H1 (cell line): ENCODE results near the gene NOP9. TPM values are rescaled to one million over a fixed set of nuclear protein-coding genes. Genes with fewer than 3 reads are reported as not detected.

ENCODE experiments used
- CTCF ChIA-PET: fragments of 300-600 bp; sonication (Branson Sonifier 250); formaldehyde crosslinking; loops from one replicate; lab custom pipeline; 2021; ENCODE audit not compliant: partially characterized antibody; lab: Charles Lee
- POLR2A ChIA-PET: fragments of 300-600 bp; sonication (Branson Sonifier 250); formaldehyde crosslinking; loops from one replicate; lab custom pipeline; 2021; ENCODE audit warnings: inconsistent platforms; ENCODE audit not compliant: partially characterized antibody; lab: Charles Lee
- DNase-seq, 2 experiments: peaks; one replicate each; pipeline versions ENCODE4 v3.0.0 to v3.0.0-alpha.2; 2010 to 2022; ENCODE audit warnings: low spot score in 2 of 2, low read depth in 1 of 2, mixed read lengths in 1 of 2
- FAIRE-seq: peaks from 2 replicates; lab custom pipeline; 2011; peaks lifted over from hg19 to GRCh38; lab: Jason Lieb, UNC
- H2AFZ ChIP-seq: 2 replicates; pipeline ENCODE4 v1.8.1; 2012; ENCODE audit warnings: low read length, inconsistent platforms
- H2AK5ac ChIP-seq: 2 replicates; pipeline ENCODE4 v1.6.1; 2013; ENCODE audit warnings: low read depth, low read length
- H2BK120ac ChIP-seq: replicated peaks from 2 replicates; pipeline ENCODE3; 2013; ENCODE audit warnings: low read depth, low read length, inconsistent platforms
- H2BK12ac ChIP-seq: 2 replicates; pipeline ENCODE4 v1.6.1; 2013; ENCODE audit warnings: low read depth, low read length
- H2BK15ac ChIP-seq: 2 replicates; pipeline ENCODE4 v1.6.1; 2013; ENCODE audit warnings: low read length
- H2BK20ac ChIP-seq: 2 replicates; pipeline ENCODE4 v1.6.1; 2013; ENCODE audit warnings: low read length
- H2BK5ac ChIP-seq: 2 replicates; pipeline ENCODE4 v1.6.1; 2013; ENCODE audit warnings: low read depth, low read length
- H3K14ac ChIP-seq: 2 replicates; pipeline ENCODE4 v1.6.1; 2013; ENCODE audit warnings: inconsistent platforms; ENCODE audit not compliant: insufficient read length
- H3K18ac ChIP-seq: 2 replicates; pipeline ENCODE4 v1.6.1; 2013; ENCODE audit warnings: low read length; ENCODE audit errors: extremely low read depth
- H3K23ac ChIP-seq: 2 replicates; pipeline ENCODE4 v1.6.1; 2013; ENCODE audit warnings: inconsistent platforms; ENCODE audit not compliant: insufficient read length
- H3K23me2 ChIP-seq: 2 replicates; pipeline ENCODE4 v1.6.1; 2013; ENCODE audit warnings: low read depth, low read length
- H3K27ac ChIP-seq: 2 replicates; pipeline ENCODE4 v1.6.1; 2011; ENCODE audit warnings: low read depth, low read length, inconsistent platforms
- H3K27me3 ChIP-seq, 4 experiments: replicated peaks in 1 of 4; 1 replicate in 1 of 4; 2 replicates in 3 of 4; pipeline versions ENCODE4 v1.6.1 to v1.8.1; 2011 to 2013; ENCODE audit warnings: low read length in 3 of 4, mild to moderate bottlenecking in 3 of 4, inconsistent platforms in 2 of 4, mixed read lengths in 2 of 4, moderate library complexity in 1 of 4; ENCODE audit not compliant: control insufficient read depth in 3 of 4, insufficient read depth in 3 of 4; ENCODE audit errors: extremely low read depth in 1 of 4
- H3K36me3 ChIP-seq, 4 experiments: 2 replicates each; pipeline versions ENCODE4 v1.6.1 to v1.8.1; 2011 to 2013; ENCODE audit warnings: mild to moderate bottlenecking in 4 of 4, low read length in 3 of 4, moderate library complexity in 2 of 4, control low read depth in 1 of 4, inconsistent platforms in 1 of 4; ENCODE audit not compliant: insufficient read depth in 4 of 4, control insufficient read depth in 2 of 4
- H3K4ac ChIP-seq: replicated peaks from 2 replicates; pipeline ENCODE3; 2013; ENCODE audit warnings: low read length, low read depth, mixed read lengths, inconsistent platforms; ENCODE audit not compliant: insufficient read length
- H3K4me1 ChIP-seq, 4 experiments: replicated peaks in 1 of 4; 1 replicate in 1 of 4; 2 replicates in 3 of 4; pipeline versions ENCODE4 v1.6.1 to v1.8.1; 2011 to 2013; ENCODE audit warnings: low read length in 3 of 4, inconsistent platforms in 2 of 4, mixed read lengths in 1 of 4; ENCODE audit not compliant: insufficient read depth in 4 of 4, control insufficient read depth in 3 of 4
- H3K4me2 ChIP-seq, 2 experiments: 2 replicates each; pipeline versions ENCODE4 v1.6.1 to v1.8.1; 2011 to 2013; ENCODE audit warnings: low read depth in 2 of 2, low read length in 2 of 2, control low read depth in 1 of 2, inconsistent platforms in 1 of 2, mild to moderate bottlenecking in 1 of 2; ENCODE audit not compliant: insufficient read depth in 1 of 2
- H3K4me3 ChIP-seq, 4 experiments: fragments of 200-600, 300-600 bp in 1 of 4; sonication (generic), shearing (Covaris generic), sonication (Bioruptor Twin) in 1 of 4; 2 replicates each; pipeline versions ENCODE4 v1.5.1 to v1.8.1; 2011 to 2016; ENCODE audit warnings: low read length in 4 of 4, low read depth in 3 of 4, control low read depth in 2 of 4, inconsistent platforms in 2 of 4, mild to moderate bottlenecking in 2 of 4, mixed read lengths in 1 of 4, moderate library complexity in 1 of 4; ENCODE audit not compliant: insufficient read depth in 2 of 4; ENCODE audit errors: extremely low read depth in 1 of 4
- H3K56ac ChIP-seq: replicated peaks from 2 replicates; pipeline ENCODE3; 2013; ENCODE audit warnings: low read depth, mild to moderate bottlenecking, mixed read lengths, low read length, inconsistent platforms; ENCODE audit not compliant: insufficient read length
- H3K79me1 ChIP-seq: 2 replicates; pipeline ENCODE4 v1.6.1; 2013; ENCODE audit warnings: low read depth, low read length, control low read depth
- H3K79me2 ChIP-seq, 2 experiments: 2 replicates each; pipeline versions ENCODE4 v1.6.1 to v1.8.1; 2012 to 2013; ENCODE audit warnings: low read length in 2 of 2, mild to moderate bottlenecking in 2 of 2, inconsistent platforms in 1 of 2; ENCODE audit not compliant: insufficient read depth in 2 of 2, control insufficient read depth in 1 of 2
- H3K9ac ChIP-seq, 4 experiments: replicated peaks in 1 of 4; 1 replicate in 1 of 4; 2 replicates in 3 of 4; pipeline versions ENCODE4 v1.6.1 to v1.8.1; 2011 to 2013; ENCODE audit warnings: low read depth in 3 of 4, low read length in 3 of 4, control low read depth in 2 of 4, mild to moderate bottlenecking in 2 of 4, moderate library complexity in 2 of 4, inconsistent platforms in 1 of 4; ENCODE audit errors: extremely low read depth in 1 of 4
- H3K9me3 ChIP-seq, 2 experiments: 2 replicates each; pipeline versions ENCODE4 v1.6.1 to v1.8.1; 2012 to 2013; ENCODE audit warnings: mild to moderate bottlenecking in 2 of 2, moderate library complexity in 2 of 2, control low read depth in 1 of 2, inconsistent platforms in 1 of 2, low read depth in 1 of 2, low read length in 1 of 2, mixed read lengths in 1 of 2; ENCODE audit not compliant: insufficient read depth in 2 of 2
- H4K20me1 ChIP-seq, 2 experiments: replicated peaks in 1 of 2; 2 replicates each; pipeline versions ENCODE3 to v1.8.1; 2011 to 2013; ENCODE audit warnings: inconsistent platforms in 2 of 2, low read length in 2 of 2, mild to moderate bottlenecking in 1 of 2; ENCODE audit not compliant: insufficient read depth in 2 of 2, control insufficient read depth in 1 of 2
- H4K5ac ChIP-seq: 2 replicates; pipeline ENCODE4 v1.6.1; 2013; ENCODE audit warnings: low read length, low read depth, mixed read lengths, inconsistent platforms; ENCODE audit not compliant: insufficient read length
- H4K8ac ChIP-seq: 2 replicates; pipeline ENCODE4 v1.8.0; 2013; ENCODE audit warnings: mild to moderate bottlenecking, moderate library complexity, low read length, inconsistent platforms; ENCODE audit not compliant: insufficient read depth; ENCODE audit errors: extremely low read depth
- H4K91ac ChIP-seq: replicated peaks from 2 replicates; pipeline ENCODE3; 2013; ENCODE audit warnings: low read length, mixed read lengths, inconsistent platforms; ENCODE audit not compliant: insufficient read length
- BCL11A ChIP-seq, 2 experiments: IDR thresholded peaks; one replicate each; pipeline ENCODE4 v1.6.1; 2011; ENCODE audit warnings: low read depth in 2 of 2, low read length in 2 of 2, mild to moderate bottlenecking in 2 of 2
- CTBP2 ChIP-seq: IDR thresholded peaks from 2 replicates; pipeline ENCODE4 v1.7.0; 2011; ENCODE audit warnings: borderline replicate concordance, mild to moderate bottlenecking, moderate library complexity, mixed read lengths, low read length; ENCODE audit not compliant: insufficient read depth, insufficient read length
- GABPA ChIP-seq: IDR thresholded peaks from 2 replicates; pipeline ENCODE4 v1.6.1; 2011; ENCODE audit warnings: mild to moderate bottlenecking, low read length, moderate library complexity, borderline replicate concordance; ENCODE audit not compliant: insufficient read depth
- HDAC2 ChIP-seq, 2 experiments: fragments of 300-600 bp in 1 of 2; sonication (generic) in 1 of 2; IDR thresholded peaks; 2 replicates each; pipeline ENCODE4 v1.6.1; 2011 to 2012; ENCODE audit warnings: low read depth in 2 of 2, low read length in 2 of 2, mild to moderate bottlenecking in 2 of 2, moderate library complexity in 2 of 2, borderline replicate concordance in 1 of 2, inconsistent platforms in 1 of 2
- KDM5A ChIP-seq: fragments of 200-600 bp; IDR thresholded peaks from 2 replicates; pipeline ENCODE4 v1.7.1; 2012; ENCODE audit warnings: mild to moderate bottlenecking, low read length, inconsistent platforms, mixed read lengths
- SIN3A ChIP-seq, 2 experiments: IDR thresholded peaks in 1 of 2; conservative IDR thresholded peaks in 1 of 2; 2 replicates each; pipeline ENCODE4 v1.6.1; 2011 to 2012; ENCODE audit warnings: low read length in 2 of 2, improper control_type of control experiment in 1 of 2, low read depth in 1 of 2, mild to moderate bottlenecking in 1 of 2
- SP1 ChIP-seq: IDR thresholded peaks from 2 replicates; pipeline ENCODE4 v1.6.1; 2011; ENCODE audit warnings: low read depth, low read length
- WGBS, 2 experiments: shearing (Covaris generic) in 1 of 2; methylation state at CpG; one replicate each; pipeline versions ENCODE4 v1.1.6 to v1.1.7; 2013 to 2015; ENCODE audit warnings: low lambda C conversion rate in 2 of 2, mixed read lengths in 2 of 2, inconsistent platforms in 1 of 2, low coverage in 1 of 2, missing lambda C conversion rate in 1 of 2; ENCODE audit not compliant: insufficient replicate concordance in 2 of 2, insufficient coverage in 1 of 2, insufficient read length in 1 of 2; ENCODE audit errors: extremely low coverage in 1 of 2, missing lambda C conversion rate in 1 of 2; 5-methylcytosine and 5-hydroxymethylcytosine counted together
- polyA plus RNA-seq, 7 experiments: library from polyadenylated mRNA; depleted of rRNA in 3 of 7; stranded (reverse) in 5 of 7; unstranded in 2 of 7; fragments of >200 nt in 5 of 7; fragments of 200-250 nt in 2 of 7; gene quantifications; 1 replicate in 5 of 7; 2 replicates in 1 of 7; 4 replicates in 1 of 7; pipeline versions ENCODE4 v1.2.1 to v1.2.3, GENCODE V29; 2011 to 2013; ENCODE audit warnings: missing spikeins in 2 of 7, mixed read lengths in 2 of 7
- total RNA-seq: library from RNA; stranded (reverse); fragmentation: NEBNext Ultra II Directional; extraction: Animal tissue kit (Norgen Biotek cat#: 25700); gene quantifications from 2 replicates; pipeline ENCODE4 v1.2.1, GENCODE V29; 2021
- TF ChIP-seq, protein P1 (sequence below): IDR thresholded peaks from 2 replicates; pipeline ENCODE4 v1.6.1; 2012; ENCODE audit warnings: inconsistent platforms

Gene NOP9
- total and polyA plus RNA-seq, 2 of the 8 experiments (the other 6 are each of a cell fraction or from before 2014, with no cell fraction given) = 17.8 to 34.8 TPM

DNA sequence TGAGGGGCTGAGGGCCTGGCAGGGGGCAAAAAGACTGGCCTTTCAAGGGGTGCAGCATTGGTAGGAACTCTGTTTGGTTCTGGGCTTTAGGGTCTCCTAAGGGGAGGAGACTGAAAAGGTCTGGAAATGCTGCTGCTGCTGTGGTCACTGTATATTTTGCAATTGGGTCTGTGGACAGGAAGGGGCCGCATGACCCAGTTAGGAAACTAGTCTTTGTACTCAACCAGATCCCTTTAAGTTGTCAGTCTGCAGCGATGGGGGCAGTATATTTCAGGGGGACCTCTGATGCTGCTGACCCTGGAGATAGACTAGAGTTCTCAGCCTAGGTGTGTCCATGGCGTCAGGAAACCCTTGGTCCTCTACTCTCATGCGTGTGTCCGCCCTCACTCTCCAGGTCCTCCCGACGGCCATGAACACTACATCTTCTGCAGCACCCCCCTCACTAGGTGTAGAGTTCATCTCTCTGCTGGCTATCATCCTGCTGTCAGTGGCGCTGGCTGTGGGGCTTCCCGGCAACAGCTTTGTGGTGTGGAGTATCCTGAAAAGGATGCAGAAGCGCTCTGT is 15.7 kb downstream of the NOP9 start:
- Histone ChIP-seq H3K9me3 (no peaks in the 10 kb centered on the region; a peak in 1 of 4 replicates), H3K4me2 (no peak overlapping the region), H3K14ac (no peak overlapping the region), H4K5ac (no peak overlapping the region), H3K23ac (no peak overlapping the region), H3K4me1 (no peaks in the 10 kb centered on the region; a peak in 2 of 7 replicates), H3K79me1 (no peaks in the 10 kb centered on the region), H2BK20ac (no peak overlapping the region), H3K18ac (no peak overlapping the region), H2AK5ac (peak overlapping the region; percentile 17; the same call in 1 of the 2 replicates), H2AFZ (no peak overlapping the region), H3K56ac (no peak overlapping the region), H3K27me3 (peaks cover 0 to 40% (median 30%) of the 10 kb centered on the region in 4 experiments; a peak in 6 of 7 replicates), H3K79me2 (no peaks in the 10 kb centered on the region), H2BK5ac (no peak overlapping the region), H3K23me2 (no peaks in the 10 kb centered on the region), H3K36me3 (peaks cover 0 to 10% (median 0%) of the 10 kb centered on the region in 4 experiments; a peak in 2 of 8 replicates), H4K20me1 (peaks cover 0 to 2% of the 10 kb centered on the region in 2 experiments), H2BK15ac (no peak overlapping the region), H3K27ac (no peak overlapping the region), H2BK12ac (no peak overlapping the region), H4K8ac (no peak overlapping the region; the same call in 1 of the 2 replicates), H3K9ac (no peak overlapping the region), H3K4ac (no peak overlapping the region), H2BK120ac (no peak overlapping the region), H4K91ac (no peak overlapping the region), H3K4me3 (no peak overlapping the region)
- ChIA-PET CTCF (interaction anchor here (0.6 to 27.8 kb wide), 11 partner anchors 8 to 140 kb away, joined by 3 to 664 read pairs (median 5); partner anchors contain the start of genes ADCY4, CBLN3, CIDEB and DHRS1), POLR2A (interaction anchor here (1.4 to 1.9 kb wide), 5 partner anchors 15 to 116 kb away, joined by 3 to 5 read pairs (median 4); partner anchors contain the start of genes DHRS1 and NOP9)
- DNase-seq (no peak), FAIRE-seq (no peak)
- WGBS, 2 experiments = 93% methylated on average over 10 of the region's 10 CpGs; no CpG with 5 or more reads in 1 of the 2 experiments
- TF ChIP-seq GABPA (no peak), BCL11A (IDR thresholded peaks at IDR 0.05; ENCODE audit: low read depth in 2 of 2, low read length in 2 of 2) (no peak), KDM5A (no peak), SIN3A (conservative IDR thresholded peaks at IDR 0.05 in 1 of 2, IDR thresholded peaks at IDR 0.05 in 1 of 2; ENCODE audit: low read depth in 1 of 2, low read length in 2 of 2) (no peak), SP1 (no peak), HDAC2 (IDR thresholded peaks at IDR 0.05; ENCODE audit: borderline replicate concordance in 1 of 2, low read depth in 2 of 2, low read length in 2 of 2) (no peak), CTBP2 (no peak)
- TF ChIP-seq, protein P1, sequence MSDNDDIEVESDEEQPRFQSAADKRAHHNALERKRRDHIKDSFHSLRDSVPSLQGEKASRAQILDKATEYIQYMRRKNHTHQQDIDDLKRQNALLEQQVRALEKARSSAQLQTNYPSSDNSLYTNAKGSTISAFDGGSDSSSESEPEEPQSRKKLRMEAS = no peak
